ENCODE results near the gene TBC1D22A. TPM values are rescaled to one million over a fixed set of nuclear protein-coding genes. Genes with fewer than 3 reads are reported as not detected.

The TBC1D22A gene
- total RNA-seq, 4 donors from 2014 or later, result 18.8 to 25.2 (median 23.1) TPM

DNA sequence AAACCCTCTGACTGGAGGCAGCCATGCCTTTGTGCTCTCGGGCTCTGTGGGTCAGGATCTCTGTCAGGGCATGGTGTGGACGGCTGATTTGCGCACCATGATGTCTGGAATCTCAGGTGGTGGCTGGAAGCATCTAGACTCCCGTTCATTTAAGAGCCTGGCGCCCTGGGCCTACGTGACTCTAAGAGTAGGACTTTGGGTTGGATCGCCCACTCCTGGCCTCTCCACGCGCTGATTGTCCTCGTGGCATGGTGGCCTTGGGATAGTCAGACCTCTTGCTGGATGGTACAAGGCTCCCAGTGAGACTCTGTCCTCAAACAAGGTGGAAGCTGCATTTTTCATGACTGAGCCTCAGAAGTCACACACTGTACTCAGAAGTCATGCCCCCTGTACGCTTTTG, 224.3 kb downstream of the TBC1D22A start:
- no peak overlapping the region for H3K27ac ChIP-seq
- in situ Hi-C loops (cut with MboI; ENCODE audit: low sequenced_read_pairs in 4 of 4) (no loop called here), intact Hi-C loops (cut with DNase I; ENCODE audit: low total_unique reads) (no loop called here)
- no peaks in the 10 kb centered on the region for H3K36me3 ChIP-seq
- H3K9me3 ChIP-seq, result no peaks in the 10 kb centered on the region
- DNase-seq (no peak), ATAC-seq (no peak)
- no peaks in the 10 kb centered on the region for H3K4me1 ChIP-seq
- H3K4me3 ChIP-seq, result no peak overlapping the region
- TF ChIP-seq POLR2A (IDR thresholded peaks at IDR 0.05), result no peak
- TF ChIP-seq, protein P1, sequence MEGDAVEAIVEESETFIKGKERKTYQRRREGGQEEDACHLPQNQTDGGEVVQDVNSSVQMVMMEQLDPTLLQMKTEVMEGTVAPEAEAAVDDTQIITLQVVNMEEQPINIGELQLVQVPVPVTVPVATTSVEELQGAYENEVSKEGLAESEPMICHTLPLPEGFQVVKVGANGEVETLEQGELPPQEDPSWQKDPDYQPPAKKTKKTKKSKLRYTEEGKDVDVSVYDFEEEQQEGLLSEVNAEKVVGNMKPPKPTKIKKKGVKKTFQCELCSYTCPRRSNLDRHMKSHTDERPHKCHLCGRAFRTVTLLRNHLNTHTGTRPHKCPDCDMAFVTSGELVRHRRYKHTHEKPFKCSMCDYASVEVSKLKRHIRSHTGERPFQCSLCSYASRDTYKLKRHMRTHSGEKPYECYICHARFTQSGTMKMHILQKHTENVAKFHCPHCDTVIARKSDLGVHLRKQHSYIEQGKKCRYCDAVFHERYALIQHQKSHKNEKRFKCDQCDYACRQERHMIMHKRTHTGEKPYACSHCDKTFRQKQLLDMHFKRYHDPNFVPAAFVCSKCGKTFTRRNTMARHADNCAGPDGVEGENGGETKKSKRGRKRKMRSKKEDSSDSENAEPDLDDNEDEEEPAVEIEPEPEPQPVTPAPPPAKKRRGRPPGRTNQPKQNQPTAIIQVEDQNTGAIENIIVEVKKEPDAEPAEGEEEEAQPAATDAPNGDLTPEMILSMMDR (IDR thresholded peaks at IDR 0.05 in 4 of 5, conservative IDR thresholded peaks at IDR 0.05 in 1 of 5), result no peak
- H3K27me3 ChIP-seq, result no peaks in the 10 kb centered on the region

DNA sequence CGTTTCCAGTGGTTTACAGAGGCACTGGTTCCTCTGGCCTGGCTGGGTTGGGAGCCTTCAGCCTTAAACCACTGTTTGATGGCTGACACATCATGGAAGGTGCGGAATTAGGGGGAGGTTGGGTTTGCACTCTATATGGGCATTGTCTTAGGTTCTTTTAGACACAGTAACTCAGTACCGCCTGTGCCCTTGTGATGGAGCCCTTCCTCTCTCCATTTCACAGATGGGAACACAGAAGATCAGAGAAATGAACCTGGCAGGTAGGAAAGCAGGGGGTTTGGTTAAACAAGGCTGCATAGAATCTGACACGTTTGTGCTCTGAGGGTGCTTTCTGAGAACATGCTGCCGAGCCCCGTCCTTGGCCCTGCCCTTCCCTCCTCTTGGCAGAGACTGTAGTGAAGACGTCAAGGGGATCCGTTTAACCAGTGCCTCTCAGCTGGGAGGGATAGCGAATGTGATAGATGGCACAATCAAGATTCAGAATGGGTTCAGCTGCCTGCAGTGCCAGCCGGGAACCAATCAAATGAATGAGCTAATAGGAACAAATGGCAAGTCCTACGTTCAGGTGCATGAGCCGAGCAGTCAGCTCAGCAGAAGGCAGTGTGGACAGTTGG, 228.6 kb downstream of the TBC1D22A start:
- Histone ChIP-seq H3K4me1 (peaks cover 0 to 4% of the 10 kb centered on the region in 2 donors), H3K4me3 (no peak overlapping the region), H3K36me3 (no peaks in the 10 kb centered on the region), H3K27ac (no peak overlapping the region), H3K9me3 (no peaks in the 10 kb centered on the region), H3K27me3 (no peaks in the 10 kb centered on the region)
- intact Hi-C loops (cut with DNase I; ENCODE audit: low total_unique reads) (no loop called here), in situ Hi-C loops (cut with MboI; ENCODE audit: low sequenced_read_pairs in 4 of 4) (no loop called here)
- ATAC-seq, result no peak
- TF ChIP-seq, protein P1 (IDR thresholded peaks at IDR 0.05 in 4 of 5, conservative IDR thresholded peaks at IDR 0.05 in 1 of 5), result no peak
- no peak for TF ChIP-seq POLR2A (IDR thresholded peaks at IDR 0.05)
- no peak for DNase-seq

DNA sequence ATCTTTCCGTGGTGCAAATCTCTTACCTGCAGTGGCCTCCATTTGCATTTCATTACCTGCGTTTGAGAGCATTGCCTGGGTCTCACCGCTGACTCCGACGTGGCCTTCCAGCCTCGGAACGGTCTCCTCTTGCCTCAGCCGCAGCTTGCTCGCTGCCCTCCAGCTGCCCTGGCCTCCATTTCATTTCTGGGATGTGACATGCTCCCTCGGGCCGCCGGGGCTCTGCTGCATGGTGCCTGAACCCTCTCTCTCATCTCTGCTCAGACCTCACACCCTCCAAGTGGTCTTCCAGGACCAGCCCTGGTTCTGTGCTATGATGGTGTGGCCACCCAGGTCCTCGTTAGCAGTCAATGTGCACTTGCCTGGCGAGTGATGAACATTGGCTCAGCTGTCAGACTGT, 229.2 kb downstream of the TBC1D22A start:
- H3K36me3 ChIP-seq, result no peaks in the 10 kb centered on the region
- no peaks in the 10 kb centered on the region for H3K9me3 ChIP-seq
- peaks cover 0 to 4% of the 10 kb centered on the region in 2 donors for H3K4me1 ChIP-seq
- H3K4me3 ChIP-seq, result no peak overlapping the region
- no peak overlapping the region for H3K27ac ChIP-seq
- no peaks in the 10 kb centered on the region for H3K27me3 ChIP-seq
- no peak for ATAC-seq
- in situ Hi-C loops (cut with MboI; ENCODE audit: low sequenced_read_pairs in 4 of 4), result no loop called here
- TF ChIP-seq, protein P1 (IDR thresholded peaks at IDR 0.05 in 4 of 5, conservative IDR thresholded peaks at IDR 0.05 in 1 of 5), result no peak
- TF ChIP-seq POLR2A (IDR thresholded peaks at IDR 0.05), result no peak
- DNase-seq, result no peak
- intact Hi-C loops (cut with DNase I; ENCODE audit: low total_unique reads), result no loop called here

DNA sequence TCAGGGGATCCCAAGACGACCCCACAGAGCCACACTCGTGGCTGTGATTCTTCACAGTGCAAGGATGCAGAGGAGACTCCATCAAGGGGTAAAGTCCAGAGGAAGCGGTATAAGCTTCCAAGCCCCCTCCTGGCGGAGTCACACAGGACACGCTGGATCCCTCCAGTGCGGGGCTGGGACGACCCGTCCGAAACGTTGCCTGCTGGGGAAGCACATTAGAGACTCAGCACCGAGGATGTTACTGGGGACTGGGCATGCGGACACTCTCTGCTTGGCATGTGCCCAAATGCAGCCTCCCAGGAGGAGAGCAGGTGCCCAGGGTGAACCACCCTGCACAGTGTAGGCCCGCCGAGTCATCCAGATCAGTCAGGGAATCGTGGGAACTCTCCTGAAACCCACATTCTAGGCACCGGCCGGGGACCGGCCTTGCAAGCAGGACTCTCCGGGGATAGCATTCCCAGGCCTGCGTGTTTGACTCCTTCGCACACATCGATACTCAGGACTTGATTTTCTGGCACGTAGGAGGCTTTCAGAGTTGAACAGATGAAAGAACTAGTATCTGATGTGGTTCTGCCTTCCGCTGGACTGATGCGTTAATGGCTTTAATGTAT, 229.8 kb downstream of the TBC1D22A start:
- no peaks in the 10 kb centered on the region for H3K9me3 ChIP-seq
- ATAC-seq, result no peak
- no peak overlapping the region for H3K4me3 ChIP-seq
- H3K27me3 ChIP-seq, result no peaks in the 10 kb centered on the region
- no peak for TF ChIP-seq POLR2A (IDR thresholded peaks at IDR 0.05)
- TF ChIP-seq, protein P1 (IDR thresholded peaks at IDR 0.05 in 4 of 5, conservative IDR thresholded peaks at IDR 0.05 in 1 of 5), result no peak
- no peak for DNase-seq
- peaks cover 0 to 4% of the 10 kb centered on the region in 2 donors for H3K4me1 ChIP-seq
- intact Hi-C loops (cut with DNase I; ENCODE audit: low total_unique reads), result no loop called here
- no peak overlapping the region for H3K27ac ChIP-seq
- in situ Hi-C loops (cut with MboI; ENCODE audit: low sequenced_read_pairs in 4 of 4), result no loop called here
- no peaks in the 10 kb centered on the region for H3K36me3 ChIP-seq

Measured in gastrocnemius medialis (tissue), 4 donors.